ENCODE measurements around the gene OR8G5. TPM values are rescaled to one million over a fixed set of nuclear protein-coding genes. Genes with fewer than 3 reads are reported as not detected.

OR8G5 gene
- total and polyA plus RNA-seq, 7 donors: not detected

DNA sequence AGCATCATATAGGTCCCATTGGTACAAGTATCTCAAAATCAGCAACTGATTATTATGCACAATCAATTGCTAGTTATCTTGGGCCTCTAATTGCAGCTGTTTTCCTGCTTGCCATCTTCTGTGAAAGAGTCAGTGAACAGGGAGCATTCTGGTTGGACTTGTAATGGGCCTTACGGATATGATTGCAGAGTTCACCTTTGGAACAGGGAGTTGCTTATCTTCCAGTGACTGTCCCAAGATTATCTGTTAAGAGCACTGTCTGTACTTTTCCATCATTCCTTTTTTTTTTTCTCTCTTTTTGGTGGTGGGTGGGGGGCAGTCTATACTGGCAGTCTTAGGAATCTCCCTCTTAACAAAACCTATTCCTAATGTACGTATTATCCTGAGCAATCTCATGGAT is 17.8 kb downstream of the OR8G5 start:
- WGBS, 3 donors: 86 to 95% (median 90%) methylated on average over 2 of the region's 2 CpGs
- Histone ChIP-seq H3K4me3 (no peak overlapping the region), H3K36me3 (ENCODE audit: insufficient read depth in 1 of 2, low read depth in 1 of 2) (no peaks in the 10 kb centered on the region), H3K4me1 (no peaks in the 10 kb centered on the region), H3K9me3 (no peaks in the 10 kb centered on the region), H3K27ac (no peak overlapping the region), H3K27me3 (ENCODE audit: insufficient read depth in 3 of 3, low read length in 2 of 3) (no peaks in the 10 kb centered on the region)
- ATAC-seq (no peak), DNase-seq (no peak)
- intact Hi-C loops (cut with DNase I): no loop called here
- TF ChIP-seq, protein P1, sequence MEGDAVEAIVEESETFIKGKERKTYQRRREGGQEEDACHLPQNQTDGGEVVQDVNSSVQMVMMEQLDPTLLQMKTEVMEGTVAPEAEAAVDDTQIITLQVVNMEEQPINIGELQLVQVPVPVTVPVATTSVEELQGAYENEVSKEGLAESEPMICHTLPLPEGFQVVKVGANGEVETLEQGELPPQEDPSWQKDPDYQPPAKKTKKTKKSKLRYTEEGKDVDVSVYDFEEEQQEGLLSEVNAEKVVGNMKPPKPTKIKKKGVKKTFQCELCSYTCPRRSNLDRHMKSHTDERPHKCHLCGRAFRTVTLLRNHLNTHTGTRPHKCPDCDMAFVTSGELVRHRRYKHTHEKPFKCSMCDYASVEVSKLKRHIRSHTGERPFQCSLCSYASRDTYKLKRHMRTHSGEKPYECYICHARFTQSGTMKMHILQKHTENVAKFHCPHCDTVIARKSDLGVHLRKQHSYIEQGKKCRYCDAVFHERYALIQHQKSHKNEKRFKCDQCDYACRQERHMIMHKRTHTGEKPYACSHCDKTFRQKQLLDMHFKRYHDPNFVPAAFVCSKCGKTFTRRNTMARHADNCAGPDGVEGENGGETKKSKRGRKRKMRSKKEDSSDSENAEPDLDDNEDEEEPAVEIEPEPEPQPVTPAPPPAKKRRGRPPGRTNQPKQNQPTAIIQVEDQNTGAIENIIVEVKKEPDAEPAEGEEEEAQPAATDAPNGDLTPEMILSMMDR (IDR thresholded peaks at IDR 0.05): no peak

DNA sequence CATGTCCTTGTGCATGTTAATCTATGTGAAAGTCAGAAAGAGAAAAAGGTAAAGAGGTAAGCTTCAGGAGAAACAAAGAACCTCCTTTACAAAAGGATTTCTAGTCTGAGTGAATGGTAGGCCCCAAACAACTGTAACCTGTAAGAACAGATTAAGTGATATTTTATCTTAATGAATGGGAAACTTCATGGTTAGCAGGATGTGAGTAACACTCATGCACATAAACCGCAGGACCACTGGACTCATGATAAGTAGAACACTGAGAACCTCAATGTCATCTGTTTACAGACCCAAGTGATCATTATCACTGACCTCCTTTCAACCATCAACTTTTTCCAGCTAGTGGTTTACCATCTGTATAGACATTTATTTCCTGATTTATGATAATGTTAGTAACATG is 19.9 kb downstream of the OR8G5 start:
- Histone ChIP-seq H3K4me3 (no peak overlapping the region), H3K27ac (no peak overlapping the region), H3K27me3 (ENCODE audit: insufficient read depth in 3 of 3, low read length in 2 of 3) (no peaks in the 10 kb centered on the region), H3K36me3 (ENCODE audit: insufficient read depth in 1 of 2, low read depth in 1 of 2) (no peaks in the 10 kb centered on the region), H3K4me1 (no peaks in the 10 kb centered on the region), H3K9me3 (peaks cover under 1% of the 10 kb centered on the region)
- ATAC-seq (no peak), DNase-seq (no peak)
- intact Hi-C loops (cut with DNase I): no loop called here
- TF ChIP-seq, protein P1 (IDR thresholded peaks at IDR 0.05): no peak
- WGBS, 3 donors: 64 to 77% (median 72%) methylated on average over 1 of the region's 1 CpG

DNA sequence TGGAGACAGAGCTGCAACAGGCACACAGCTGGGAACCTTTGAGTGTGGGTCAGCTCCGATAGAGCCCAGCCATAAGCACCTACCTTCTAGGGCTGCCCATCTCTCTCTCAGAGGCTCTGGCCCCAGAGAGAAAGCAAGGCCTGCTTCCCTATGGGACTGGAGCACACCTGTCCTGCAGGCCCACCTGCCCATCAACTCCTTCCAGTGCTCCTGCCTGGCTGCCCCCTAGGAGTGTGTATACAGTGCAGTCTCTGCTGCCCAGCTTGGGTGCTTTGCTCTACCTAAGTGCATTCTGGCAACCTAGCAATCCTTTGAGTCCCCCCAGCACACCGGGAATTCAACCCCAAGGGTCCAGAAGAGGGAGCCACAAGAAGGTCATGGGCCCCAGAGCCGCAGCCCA is 21.0 kb downstream of the OR8G5 start:
- Histone ChIP-seq H3K9me3 (peaks cover 8% of the 10 kb centered on the region), H3K4me1 (no peaks in the 10 kb centered on the region), H3K4me3 (no peak overlapping the region), H3K27me3 (ENCODE audit: insufficient read depth in 3 of 3, low read length in 2 of 3) (no peaks in the 10 kb centered on the region), H3K36me3 (ENCODE audit: insufficient read depth in 1 of 2, low read depth in 1 of 2) (no peaks in the 10 kb centered on the region), H3K27ac (no peak overlapping the region)
- ATAC-seq (no peak), DNase-seq (no peak)
- WGBS, 3 donors: 84 to 89% (median 84%) methylated on average over 3 of the region's 3 CpGs
- intact Hi-C loops (cut with DNase I): no loop called here
- TF ChIP-seq, protein P1 (IDR thresholded peaks at IDR 0.05): no peak

DNA sequence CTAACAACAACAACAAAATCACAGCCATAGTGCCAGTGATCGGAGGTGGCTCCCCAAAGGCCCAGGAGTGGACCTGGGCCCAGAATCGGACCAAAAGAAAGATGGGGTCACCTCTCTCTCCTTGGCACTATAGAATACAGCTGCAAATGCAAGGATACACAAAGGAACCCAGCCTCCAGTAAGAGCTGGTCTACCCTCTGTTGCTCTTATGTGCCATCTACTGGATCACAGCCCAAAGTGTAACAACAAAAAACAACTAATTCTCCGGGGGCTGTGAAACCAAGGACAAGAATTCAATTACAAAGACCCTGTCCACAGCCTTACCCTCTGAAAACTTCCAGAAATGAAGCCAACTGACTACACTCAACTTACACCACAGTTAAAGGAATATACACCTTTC is 21.6 kb downstream of the OR8G5 start:
- no peaks in the 10 kb centered on the region for H3K27me3 ChIP-seq (ENCODE audit: insufficient read depth in 3 of 3, low read length in 2 of 3)
- WGBS, 3 donors: 73 to 79% (median 77%) methylated on average over 3 of the region's 3 CpGs
- H3K4me3 ChIP-seq: no peak overlapping the region
- TF ChIP-seq, protein P1 (IDR thresholded peaks at IDR 0.05): no peak
- intact Hi-C loops (cut with DNase I): no loop called here
- peaks cover 8% of the 10 kb centered on the region for H3K9me3 ChIP-seq
- no peaks in the 10 kb centered on the region for H3K4me1 ChIP-seq
- no peaks in the 10 kb centered on the region for H3K36me3 ChIP-seq (ENCODE audit: insufficient read depth in 1 of 2, low read depth in 1 of 2)
- no peak overlapping the region for H3K27ac ChIP-seq
- DNase-seq (no peak), ATAC-seq (no peak)

DNA sequence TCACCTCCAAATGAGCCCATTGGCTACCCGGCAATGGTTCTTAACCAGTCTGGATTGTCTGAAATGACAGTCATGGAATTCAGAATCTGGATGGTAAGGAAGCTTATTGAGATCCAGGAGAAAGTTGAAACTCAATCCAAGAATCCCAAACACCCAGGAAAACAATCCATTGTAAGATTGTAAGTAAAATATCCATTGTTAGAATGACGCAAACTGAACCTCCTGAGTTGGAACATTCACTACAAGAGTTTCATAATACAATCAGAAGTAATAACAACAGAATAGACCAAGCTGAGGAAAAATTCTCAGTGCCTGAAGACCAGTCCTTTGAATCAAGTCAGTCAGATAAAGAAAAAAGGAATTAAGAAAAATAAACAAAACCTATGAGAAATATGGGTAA is 22.1 kb downstream of the OR8G5 start:
- H3K36me3 ChIP-seq (ENCODE audit: insufficient read depth in 1 of 2, low read depth in 1 of 2): no peaks in the 10 kb centered on the region
- intact Hi-C loops (cut with DNase I): no loop called here
- peaks cover 8% of the 10 kb centered on the region for H3K9me3 ChIP-seq
- WGBS, 3 donors: 60 to 83% (median 67%) methylated on average over 2 of the region's 2 CpGs
- H3K27me3 ChIP-seq (ENCODE audit: insufficient read depth in 3 of 3, low read length in 2 of 3): no peaks in the 10 kb centered on the region
- TF ChIP-seq, protein P1 (IDR thresholded peaks at IDR 0.05): no peak
- ATAC-seq: no peak
- no peak overlapping the region for H3K27ac ChIP-seq
- no peak for DNase-seq
- H3K4me3 ChIP-seq: no peak overlapping the region
- H3K4me1 ChIP-seq: no peaks in the 10 kb centered on the region

Data from psoas muscle (tissue), 8 donors.